Measurements from ENCODE around the gene DNAH12.

GRCh38 chr3:57555306-57555705, 11.2 kb upstream of the DNAH12 start:
- no peak for TF ChIP-seq CTCF (IDR thresholded peaks at IDR 0.05)
- TF ChIP-seq TEAD4 (IDR thresholded peaks at IDR 0.05; ENCODE audit: borderline replicate concordance, insufficient read depth): no peak
- no peak for TF ChIP-seq NRF1 (IDR thresholded peaks at IDR 0.05; ENCODE audit: low read depth, low read length)
- no peak for TF ChIP-seq RXRA (IDR thresholded peaks at IDR 0.05; ENCODE audit: borderline replicate concordance, low read depth)
- TF ChIP-seq FOXJ3 (CRISPR knock-in tag; IDR thresholded peaks at IDR 0.05): no peak
- TF ChIP-seq SMC3 (IDR thresholded peaks at IDR 0.05; ENCODE audit: low read depth, low read length): no peak
- no peak for TF ChIP-seq RAD21 (IDR thresholded peaks at IDR 0.05; ENCODE audit: low read length)
- no peak for TF ChIP-seq JUND (IDR thresholded peaks at IDR 0.05)
- TF ChIP-seq POLR2AphosphoS5 (IDR thresholded peaks at IDR 0.05; ENCODE audit: low read depth, low read length): no peak
- TF ChIP-seq REST (IDR thresholded peaks at IDR 0.05; ENCODE audit: low read depth, low read length): no peak
- no peak for TF ChIP-seq MAX (IDR thresholded peaks at IDR 0.05; ENCODE audit: low read depth)
